Ishikawa (cell line): ENCODE results near the gene ZNF618.

Experiments
- CREB1 ChIP-seq: IDR thresholded peaks from 2 replicates; pipeline ENCODE4 v1.6.1; 2012; ENCODE audit warnings: low read depth
- EGR1 ChIP-seq: IDR thresholded peaks from 2 replicates; pipeline ENCODE4 v1.6.1; 2012
- EP300 ChIP-seq: IDR thresholded peaks from 2 replicates; pipeline ENCODE4 v1.6.1; 2012; ENCODE audit warnings: borderline replicate concordance
- FOXM1 ChIP-seq: IDR thresholded peaks from 2 replicates; pipeline ENCODE4 v1.6.1; 2012; ENCODE audit warnings: low read depth, borderline replicate concordance
- REST ChIP-seq: IDR thresholded peaks from 2 replicates; pipeline ENCODE4 v1.6.1; 2012; ENCODE audit warnings: low read depth, mild to moderate bottlenecking
- TAF1 ChIP-seq: IDR thresholded peaks from 2 replicates; pipeline ENCODE4 v1.6.1; 2012; ENCODE audit warnings: low read depth, mild to moderate bottlenecking
- TCF12 ChIP-seq: IDR thresholded peaks from 2 replicates; pipeline ENCODE4 v1.6.1; 2012; ENCODE audit warnings: low read depth
- TEAD4 ChIP-seq: IDR thresholded peaks from 2 replicates; pipeline ENCODE4 v1.6.1; 2012
- YY1 ChIP-seq: IDR thresholded peaks from 2 replicates; pipeline ENCODE4 v1.6.1; 2012; ENCODE audit warnings: low read depth
- TF ChIP-seq, protein P1 (sequence below): IDR thresholded peaks from 2 replicates; pipeline ENCODE4 v1.6.1; 2012
- TF ChIP-seq, protein P2 (sequence below): IDR thresholded peaks from 2 replicates; pipeline ENCODE4 v1.6.1; 2012

DNA sequence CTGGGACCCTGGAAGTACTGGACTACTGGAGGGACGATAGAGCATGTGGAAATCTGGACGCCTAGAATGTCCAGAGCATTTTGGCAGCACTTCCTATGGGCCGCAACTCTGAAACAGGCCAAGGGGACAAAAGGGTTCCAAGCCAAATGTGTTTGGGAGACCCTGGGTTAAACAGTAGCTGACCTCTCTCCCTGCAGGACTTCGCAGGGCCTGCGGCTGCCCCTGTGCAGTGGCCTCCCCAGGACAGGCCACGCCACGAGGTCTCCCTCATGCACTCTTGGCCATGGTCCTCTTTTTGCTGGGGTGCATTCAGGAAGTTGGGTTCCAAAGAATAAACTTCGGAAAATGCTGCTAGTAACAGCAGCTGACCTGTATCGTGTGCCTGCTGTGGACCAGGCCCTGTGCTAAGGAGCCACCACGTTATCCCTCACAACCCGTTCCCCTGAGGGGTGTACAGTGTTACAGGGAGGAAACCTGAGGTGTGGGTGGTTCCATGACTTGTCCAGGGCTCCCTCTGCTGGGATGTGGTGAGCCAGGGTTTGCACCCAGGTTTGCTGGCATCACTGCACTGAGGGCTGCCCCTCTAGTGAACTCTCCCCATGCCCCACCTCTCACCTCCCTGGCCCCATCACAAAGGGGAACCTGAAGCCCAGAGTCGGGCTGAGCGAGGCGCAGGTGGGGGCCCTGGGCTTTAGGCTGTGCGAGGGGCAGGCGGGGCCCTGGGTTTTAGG, 122.6 kb downstream of the ZNF618 start:
- TF ChIP-seq FOXM1 (no peak), EP300 (no peak), CREB1 (no peak), EGR1 (no peak), TEAD4 (no peak), TCF12 (no peak), REST (no peak), YY1 (no peak), TAF1 (no peak)
- TF ChIP-seq, protein P1, sequence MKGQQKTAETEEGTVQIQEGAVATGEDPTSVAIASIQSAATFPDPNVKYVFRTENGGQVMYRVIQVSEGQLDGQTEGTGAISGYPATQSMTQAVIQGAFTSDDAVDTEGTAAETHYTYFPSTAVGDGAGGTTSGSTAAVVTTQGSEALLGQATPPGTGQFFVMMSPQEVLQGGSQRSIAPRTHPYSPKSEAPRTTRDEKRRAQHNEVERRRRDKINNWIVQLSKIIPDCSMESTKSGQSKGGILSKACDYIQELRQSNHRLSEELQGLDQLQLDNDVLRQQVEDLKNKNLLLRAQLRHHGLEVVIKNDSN: no peak
- TF ChIP-seq, protein P2, sequence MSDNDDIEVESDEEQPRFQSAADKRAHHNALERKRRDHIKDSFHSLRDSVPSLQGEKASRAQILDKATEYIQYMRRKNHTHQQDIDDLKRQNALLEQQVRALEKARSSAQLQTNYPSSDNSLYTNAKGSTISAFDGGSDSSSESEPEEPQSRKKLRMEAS: no peak
